Choroid plexus epithelial cell (primary cell): ENCODE results near the gene RUFY4.

Source experiments
- DNase-seq: peaks from one replicate; pipeline ENCODE4 v3.0.0-alpha.2; 2010; ENCODE audit warnings: low read depth
- H3K4me3 ChIP-seq: 2 replicates; pipeline ENCODE4 v1.5.1; 2011; ENCODE audit warnings: low read depth, mild to moderate bottlenecking, control low read depth, low read length, moderate library complexity
- TF ChIP-seq, protein P1 (sequence below): conservative IDR thresholded peaks from 2 replicates; pipeline ENCODE4 v1.5.1; 2011; ENCODE audit warnings: low read depth, mild to moderate bottlenecking, control low read depth, inconsistent platforms, low read length, moderate library complexity

The RUFY4 gene

GRCh38 chr2:218063896-218064295 lies 5.2 kb upstream of the RUFY4 start:
- DNase-seq = no peak
- H3K4me3 ChIP-seq = no peak overlapping the region
- TF ChIP-seq, protein P1, sequence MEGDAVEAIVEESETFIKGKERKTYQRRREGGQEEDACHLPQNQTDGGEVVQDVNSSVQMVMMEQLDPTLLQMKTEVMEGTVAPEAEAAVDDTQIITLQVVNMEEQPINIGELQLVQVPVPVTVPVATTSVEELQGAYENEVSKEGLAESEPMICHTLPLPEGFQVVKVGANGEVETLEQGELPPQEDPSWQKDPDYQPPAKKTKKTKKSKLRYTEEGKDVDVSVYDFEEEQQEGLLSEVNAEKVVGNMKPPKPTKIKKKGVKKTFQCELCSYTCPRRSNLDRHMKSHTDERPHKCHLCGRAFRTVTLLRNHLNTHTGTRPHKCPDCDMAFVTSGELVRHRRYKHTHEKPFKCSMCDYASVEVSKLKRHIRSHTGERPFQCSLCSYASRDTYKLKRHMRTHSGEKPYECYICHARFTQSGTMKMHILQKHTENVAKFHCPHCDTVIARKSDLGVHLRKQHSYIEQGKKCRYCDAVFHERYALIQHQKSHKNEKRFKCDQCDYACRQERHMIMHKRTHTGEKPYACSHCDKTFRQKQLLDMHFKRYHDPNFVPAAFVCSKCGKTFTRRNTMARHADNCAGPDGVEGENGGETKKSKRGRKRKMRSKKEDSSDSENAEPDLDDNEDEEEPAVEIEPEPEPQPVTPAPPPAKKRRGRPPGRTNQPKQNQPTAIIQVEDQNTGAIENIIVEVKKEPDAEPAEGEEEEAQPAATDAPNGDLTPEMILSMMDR = no peak

DNA sequence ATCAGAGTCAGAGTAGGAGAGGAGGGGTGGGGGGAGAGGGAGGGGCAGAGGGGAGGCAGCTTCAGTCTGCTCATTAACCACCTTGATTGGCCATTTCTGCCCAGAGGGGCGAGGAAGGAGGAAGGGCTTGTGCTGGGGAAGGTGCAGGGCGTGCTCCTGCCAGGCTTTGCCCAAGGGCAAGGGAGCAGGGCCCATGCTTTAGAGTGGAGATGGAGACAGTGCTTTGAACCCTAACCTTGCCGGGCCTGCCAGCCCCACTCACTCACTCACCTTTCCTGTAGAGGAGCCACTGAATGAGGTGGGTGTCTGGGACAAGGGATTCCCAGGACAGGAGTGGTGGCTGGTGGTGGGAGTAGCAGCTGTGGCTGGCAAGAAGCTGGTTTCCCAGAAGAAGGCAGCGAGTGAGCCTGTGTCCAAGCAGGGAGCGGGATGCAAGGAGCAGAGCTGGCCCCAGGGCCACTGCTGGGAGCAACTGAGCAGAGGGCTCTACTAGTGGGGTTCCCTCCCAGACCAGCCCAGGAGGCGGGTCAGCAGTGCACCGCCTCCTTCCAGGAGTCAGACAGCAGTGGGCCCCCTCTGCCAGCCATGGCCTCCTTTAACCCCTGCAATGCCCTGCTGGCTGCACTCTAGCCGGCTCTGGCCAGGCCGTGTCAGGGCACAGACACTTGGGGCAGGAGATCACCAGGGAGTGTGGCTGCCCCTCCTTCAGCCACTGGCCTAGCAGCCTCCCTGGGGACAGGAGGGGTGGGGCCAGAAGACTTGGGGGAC lies 3.6 kb upstream of the RUFY4 start:
- no peak overlapping the region for H3K4me3 ChIP-seq
- DNase-seq = no peak
- TF ChIP-seq, protein P1 = no peak

DNA sequence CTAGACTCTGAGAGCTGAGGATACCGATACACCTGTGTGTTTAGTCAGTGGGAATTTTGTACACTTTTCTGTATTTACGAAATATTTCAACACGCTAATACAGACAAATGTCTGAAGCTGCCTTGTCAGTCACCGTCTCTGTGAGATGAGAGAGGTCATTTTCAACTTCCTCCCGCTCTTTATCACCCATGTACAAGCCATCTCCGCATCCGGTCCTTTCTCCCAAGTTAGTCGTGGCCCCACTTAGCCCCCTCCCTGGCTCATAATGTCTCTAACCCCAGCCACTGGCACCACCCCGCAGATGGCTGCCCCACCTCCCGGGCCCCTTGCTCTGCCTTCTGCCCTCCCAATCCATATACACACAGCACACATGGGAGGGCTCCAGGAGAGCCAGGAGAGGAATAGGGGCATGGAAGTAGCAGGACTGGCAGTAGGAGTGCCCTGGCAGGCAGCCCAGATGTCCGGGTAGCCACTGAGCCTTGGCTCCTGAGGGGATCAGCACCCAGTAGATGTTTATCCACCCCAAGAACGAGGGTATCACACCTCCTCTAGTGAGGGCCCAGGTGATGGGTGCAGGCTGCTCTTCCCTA lies 2.0 kb upstream of the RUFY4 start:
- TF ChIP-seq, protein P1 = no peak
- H3K4me3 ChIP-seq = no peak overlapping the region
- DNase-seq = no peak

DNA sequence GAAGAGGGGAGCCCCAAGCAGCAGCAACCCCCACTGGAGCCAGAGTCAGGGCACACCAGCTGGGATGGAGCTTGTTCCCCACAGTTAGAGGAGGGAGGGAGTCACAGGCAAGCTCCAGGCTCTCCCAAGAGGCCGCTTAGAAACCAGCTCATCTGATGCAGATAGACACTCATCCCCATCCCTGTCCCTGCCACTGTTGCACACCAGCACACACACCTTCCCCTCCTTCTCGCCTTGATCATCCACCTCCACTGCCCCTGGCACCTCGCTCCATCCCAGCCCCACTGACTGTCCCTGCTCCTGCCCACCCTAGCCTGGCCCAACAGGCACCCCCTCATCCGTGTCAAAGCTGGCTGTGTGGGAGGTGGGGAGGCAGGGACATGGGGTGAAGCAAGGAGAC lies 1.5 kb upstream of the RUFY4 start:
- DNase-seq = no peak
- H3K4me3 ChIP-seq = no peak overlapping the region
- TF ChIP-seq, protein P1 = no peak

DNA sequence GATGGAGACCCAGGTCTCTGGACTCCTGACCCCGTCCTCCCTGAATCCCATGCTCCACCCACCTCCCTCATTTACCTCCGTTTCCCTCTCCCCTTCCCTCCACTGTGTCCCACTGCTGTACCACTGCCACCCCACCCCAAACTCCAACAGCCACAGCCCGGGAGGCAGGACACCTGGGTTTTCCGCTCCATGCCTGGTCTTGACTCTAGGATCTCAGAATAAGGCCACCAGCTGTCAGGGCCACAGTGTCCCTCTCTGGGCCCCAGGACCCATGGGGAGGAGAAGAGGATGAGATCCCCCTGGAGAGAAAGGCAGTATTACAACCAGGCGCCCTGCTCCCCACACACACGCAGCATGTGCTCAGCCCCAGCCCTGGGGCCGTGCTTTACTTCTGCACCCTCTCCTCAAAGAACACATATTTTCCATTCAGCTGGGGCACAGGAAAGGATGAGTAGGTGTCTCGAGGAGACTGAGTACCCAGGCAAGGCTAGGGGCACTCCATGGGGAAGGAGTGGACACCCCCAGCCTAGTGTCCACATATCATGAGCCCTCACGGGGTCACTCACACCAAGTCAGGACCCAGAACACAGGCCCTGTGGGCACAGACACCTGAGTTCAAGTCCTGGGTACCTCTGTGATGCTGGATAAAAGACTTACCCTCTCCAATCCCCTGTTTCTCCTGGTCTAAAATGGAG lies 700 bp downstream of the RUFY4 start:
- TF ChIP-seq, protein P1 = no peak
- H3K4me3 ChIP-seq = no peak overlapping the region
- no peak for DNase-seq

GRCh38 chr2:218070587-218070986 lies 1.5 kb downstream of the RUFY4 start:
- TF ChIP-seq, protein P1 = no peak
- H3K4me3 ChIP-seq = no peak overlapping the region
- no peak for DNase-seq
